ENCODE data around the gene SV2B.

Gene SV2B

GRCh38 chr15:91271565-91272153, 171.6 kb downstream of the SV2B start:
- peak; percentile 29 for DNase-seq (ENCODE audit: low read depth)

DNA sequence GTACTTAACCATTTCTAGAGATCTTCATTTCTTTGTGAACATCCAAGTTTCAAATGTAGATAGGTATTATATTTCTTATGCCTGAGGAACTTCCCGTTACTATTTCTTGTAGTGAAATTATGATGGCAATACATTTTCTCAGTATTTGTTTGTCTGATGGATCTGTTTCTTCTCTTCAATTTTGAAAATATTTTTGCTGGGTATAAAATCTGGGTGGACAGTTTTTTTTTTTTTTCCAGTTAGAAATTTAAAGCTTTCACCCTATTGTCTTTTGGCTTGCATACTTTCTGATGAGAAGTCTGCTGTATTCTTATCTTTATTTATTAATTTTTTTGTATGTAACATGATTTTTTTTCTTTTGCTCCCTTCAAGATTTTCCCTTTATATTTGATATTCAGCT, 175.8 kb downstream of the SV2B start:
- no peak for DNase-seq (ENCODE audit: low read depth)

DNA sequence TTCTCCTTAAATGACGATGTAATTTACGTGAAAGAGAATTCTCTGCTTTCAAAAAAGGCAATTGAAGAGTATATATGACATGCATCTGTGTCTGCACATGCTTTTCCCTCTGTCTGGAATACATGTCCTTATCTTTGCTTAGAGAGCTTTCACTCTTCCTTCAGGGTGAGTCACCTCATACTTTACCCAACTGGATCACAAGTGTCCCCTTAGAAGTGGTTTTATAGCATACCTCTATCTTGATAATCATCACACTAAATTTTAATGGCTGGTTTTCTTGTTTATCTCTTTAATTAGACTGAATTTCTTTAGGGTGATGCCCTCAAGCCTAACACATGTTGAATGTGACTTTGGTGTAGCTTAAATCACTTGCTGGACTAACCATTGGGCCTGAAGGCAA, 178.9 kb downstream of the SV2B start:
- DNase-seq (ENCODE audit: low read depth) = no peak

DNA sequence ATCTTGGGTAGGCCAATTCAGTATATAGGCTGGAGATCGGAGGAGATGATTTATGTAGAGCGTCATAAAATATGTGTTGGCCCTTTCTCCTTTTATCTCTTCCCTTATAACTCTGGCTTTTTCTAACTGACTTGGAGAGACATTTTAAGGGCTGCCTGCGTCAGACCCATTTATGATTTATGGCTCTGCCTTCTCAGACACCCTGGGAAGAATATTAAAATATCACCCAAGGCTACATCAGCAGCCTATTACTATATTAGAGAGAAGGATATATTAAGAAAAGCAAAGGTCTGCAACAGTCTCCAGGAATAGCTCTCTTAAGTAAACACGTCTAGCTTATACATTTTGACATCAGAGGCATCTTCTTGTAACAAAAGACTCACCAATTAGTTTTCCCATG, 179.4 kb downstream of the SV2B start:
- DNase-seq (ENCODE audit: low read depth) = no peak

DNA sequence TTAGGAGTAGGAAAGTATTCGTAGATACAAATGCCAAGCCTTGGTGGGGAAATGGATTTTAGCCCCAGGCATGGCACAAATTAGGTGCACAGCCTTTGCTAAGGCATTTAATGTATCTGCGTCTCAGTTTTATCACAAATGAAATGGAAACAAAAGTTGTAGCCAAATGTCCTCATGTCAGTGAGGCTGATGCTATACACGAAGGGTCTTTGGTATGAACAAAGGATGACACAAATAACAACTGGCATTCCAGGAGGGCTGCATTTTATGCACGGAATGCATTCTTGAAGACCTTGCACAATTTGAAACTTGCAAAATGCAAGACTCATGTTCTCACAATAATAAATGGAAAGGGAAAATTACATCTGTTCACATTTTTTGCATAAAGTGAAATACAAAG, 181.9 kb downstream of the SV2B start:
- no peak for DNase-seq (ENCODE audit: low read depth)

GRCh38 chr15:91282486-91282885, 182.4 kb downstream of the SV2B start:
- DNase-seq (ENCODE audit: low read depth) = no peak

GRCh38 chr15:91283155-91283554, 183.1 kb downstream of the SV2B start:
- no peak for DNase-seq (ENCODE audit: low read depth)

GRCh38 chr15:91284758-91285466, 184.9 kb downstream of the SV2B start:
- DNase-seq (ENCODE audit: low read depth) = no peak

DNA sequence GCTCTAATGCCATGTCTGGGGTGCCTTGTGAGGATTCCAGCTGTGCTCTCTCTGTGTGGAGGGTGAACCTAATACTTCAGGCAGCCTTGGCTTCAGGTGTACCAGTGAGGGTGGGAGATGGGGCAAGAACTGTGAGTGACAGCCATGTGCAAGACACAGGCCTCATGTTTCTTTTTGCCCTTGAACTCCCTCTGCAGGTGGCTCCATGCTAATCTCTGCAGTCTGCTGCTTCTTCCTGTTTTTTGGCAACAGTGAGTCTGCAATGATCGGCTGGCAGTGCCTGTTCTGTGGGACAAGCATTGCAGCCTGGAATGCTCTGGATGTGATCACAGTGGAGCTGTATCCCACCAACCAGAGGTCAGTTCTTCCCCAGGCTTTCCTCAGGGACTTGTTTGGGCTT, 189.3 kb downstream of the SV2B start:
- no peak for DNase-seq (ENCODE audit: low read depth)

GRCh38 chr15:91290553-91290952, 190.5 kb downstream of the SV2B start:
- no peak for DNase-seq (ENCODE audit: low read depth)

- DNase-seq (ENCODE audit: low read depth) = no peak
Observed at GRCh38 chr15:91291673-91292072, 191.6 kb downstream of the SV2B start.

GRCh38 chr15:91294344-91294743, 194.3 kb downstream of the SV2B start:
- DNase-seq (ENCODE audit: low read depth) = no peak

DNA sequence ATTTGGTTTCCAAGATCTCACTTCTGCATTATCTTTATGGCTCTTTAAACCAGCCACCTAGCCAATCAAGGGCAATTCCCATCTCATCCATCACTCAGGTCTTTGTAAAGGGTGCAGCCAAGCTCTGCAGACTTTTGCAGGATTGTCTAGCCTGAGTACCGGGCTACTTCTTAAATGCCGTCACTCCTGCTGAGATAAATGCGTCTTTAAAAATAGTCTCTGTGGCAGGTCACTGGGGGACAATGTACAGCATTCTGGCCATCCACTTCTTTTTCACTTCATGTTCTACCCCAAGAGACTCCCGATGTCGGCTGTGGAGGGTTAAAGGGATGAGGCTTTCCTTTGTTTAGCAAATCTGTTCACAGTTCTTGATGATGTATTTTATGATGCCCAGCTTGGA, 194.7 kb downstream of the SV2B start:
- DNase-seq (ENCODE audit: low read depth) = no peak

DNA sequence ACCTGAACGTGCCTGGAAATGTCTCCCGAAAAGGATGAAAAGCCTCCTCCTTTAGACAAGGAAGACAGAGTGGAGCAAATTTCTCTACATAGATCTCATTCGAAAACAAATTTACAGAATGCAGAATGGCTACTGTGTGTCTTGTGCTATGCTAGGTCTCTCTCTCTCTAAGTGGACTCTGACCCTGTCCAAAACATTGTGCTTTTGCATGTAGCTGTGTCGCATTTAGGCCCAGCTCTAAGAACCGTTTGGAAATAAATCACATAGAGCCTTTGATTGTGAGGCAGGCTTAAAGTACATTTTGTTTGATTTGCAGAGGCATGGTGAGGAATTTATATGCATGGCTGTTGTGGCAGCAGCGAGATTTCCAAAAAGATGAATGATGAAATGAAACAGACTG, 198.0 kb downstream of the SV2B start:
- no peak for DNase-seq (ENCODE audit: low read depth)

- DNase-seq (ENCODE audit: low read depth) = peak; percentile 57
Observed at GRCh38 chr15:91302588-91303439, 202.8 kb downstream of the SV2B start.

- DNase-seq (ENCODE audit: low read depth) = no peak
Observed at GRCh38 chr15:91304210-91304609, 204.2 kb downstream of the SV2B start.

DNA sequence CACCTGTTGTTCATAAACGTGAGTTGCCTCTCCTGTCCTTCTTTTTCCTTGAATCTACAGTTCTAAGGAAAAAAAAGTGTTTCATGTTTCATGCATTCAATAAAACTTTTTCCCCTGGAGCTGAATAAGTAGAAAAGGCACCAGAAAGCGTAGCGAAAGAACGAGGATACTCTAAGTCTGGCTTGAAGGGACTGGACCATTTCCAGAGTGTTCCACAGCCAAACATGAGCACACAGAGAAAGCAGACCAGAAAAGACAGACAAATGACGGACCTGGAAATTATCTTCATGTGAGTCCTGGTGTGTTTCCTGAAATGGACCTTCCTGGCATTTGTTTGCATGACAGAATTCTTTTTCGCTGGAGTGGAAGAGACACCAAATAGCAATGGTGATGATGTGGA, 204.7 kb downstream of the SV2B start:
- DNase-seq (ENCODE audit: low read depth) = no peak

DNA sequence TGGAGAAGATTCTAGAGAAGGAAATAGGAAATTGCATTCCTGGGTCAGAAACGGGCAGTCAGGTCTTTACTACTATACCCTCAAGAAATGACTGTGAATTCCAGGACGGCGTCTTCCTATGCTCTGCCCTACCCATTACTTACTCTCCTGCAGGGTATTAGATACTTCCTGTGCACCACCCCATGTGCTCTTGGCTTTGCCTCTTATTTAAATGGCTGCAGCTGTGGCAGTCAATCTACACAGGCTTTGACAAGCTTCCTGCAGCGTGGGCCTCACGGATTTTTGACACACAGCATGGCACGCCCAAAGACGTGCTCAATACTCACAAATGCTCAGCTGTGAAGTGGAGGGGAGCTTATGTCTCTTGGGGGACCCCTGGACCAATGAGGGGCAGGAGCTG, 206.1 kb downstream of the SV2B start:
- DNase-seq (ENCODE audit: low read depth) = no peak

GRCh38 chr15:91307601-91308000, 207.5 kb downstream of the SV2B start:
- DNase-seq (ENCODE audit: low read depth) = no peak

GRCh38 chr15:91308199-91308598, 208.1 kb downstream of the SV2B start:
- DNase-seq (ENCODE audit: low read depth) = no peak

DNA sequence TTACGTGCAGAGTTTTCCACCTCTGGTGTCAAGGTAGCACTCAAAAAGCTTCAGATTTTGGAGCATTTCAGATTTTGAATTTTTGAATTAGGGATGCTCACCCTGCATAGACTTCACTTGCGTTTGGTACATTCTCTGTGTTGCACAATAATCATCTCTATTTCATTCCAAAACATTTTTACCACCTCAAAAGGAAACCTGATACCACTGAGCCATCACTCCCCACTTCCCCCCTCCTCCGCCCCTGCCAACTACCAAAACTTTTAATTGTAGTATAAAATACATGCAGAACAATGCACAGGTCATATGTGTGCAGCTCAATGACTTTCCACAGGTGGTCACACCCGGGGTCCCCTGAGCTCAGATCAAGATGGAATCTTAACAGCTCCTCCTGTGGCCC, 208.8 kb downstream of the SV2B start:
- no peak for DNase-seq (ENCODE audit: low read depth)

GRCh38 chr15:91311986-91312385, 211.9 kb downstream of the SV2B start:
- DNase-seq (ENCODE audit: low read depth) = no peak

- no peak for DNase-seq (ENCODE audit: low read depth)
Observed at GRCh38 chr15:91316126-91316525, 216.1 kb downstream of the SV2B start.

Measured in fibroblast of the conjunctiva (primary cell).